Adrenal gland (tissue), 12 donors: ENCODE results near the gene RPS6KA2. TPM values are rescaled to one million over a fixed set of nuclear protein-coding genes. Genes with fewer than 3 reads are reported as not detected.
A peak's percentile ranks its signal among the peaks of the same experiment; 100 is the strongest.

Experiments
- DNase-seq, 7 donors: peaks; one replicate each; pipeline ENCODE4 v3.0.0-alpha.2; 2019 to 2020
- H3K27ac ChIP-seq, 5 donors: fragments of 200-600 bp; sonication (generic) in 4 of 5; 1 replicate in 3 of 5; 2 replicates in 2 of 5; pipeline versions ENCODE4 v1.5.1 to v1.8.0; 2016 to 2020; ENCODE audit warnings: mild to moderate bottlenecking in 1 of 5
- H3K27me3 ChIP-seq: fragments of 200-600 bp; 2 replicates; pipeline ENCODE4 v1.8.0; 2021
- H3K36me3 ChIP-seq, 2 donors: fragments of 200-600 bp; replicated peaks in 1 of 2; 1 replicate in 1 of 2; 2 replicates in 1 of 2; pipeline versions ENCODE4 v1.5.1 to v1.8.0; 2018 to 2022
- H3K4me1 ChIP-seq, 2 donors: fragments of 200-600 bp; replicated peaks in 1 of 2; 1 replicate in 1 of 2; 2 replicates in 1 of 2; pipeline versions ENCODE4 v1.5.1 to v1.8.0; 2018 to 2021
- H3K4me3 ChIP-seq, 4 donors: fragments of 200-600 bp; sonication (generic) in 3 of 4; one replicate each; pipeline ENCODE4 v1.5.1; 2016 to 2018
- H3K9me3 ChIP-seq, 3 donors: fragments of 200-600 bp; sonication (generic) in 1 of 3; replicated peaks in 1 of 3; 1 replicate in 2 of 3; 2 replicates in 1 of 3; pipeline versions ENCODE4 v1.5.1 to v1.8.0; 2016 to 2021
- POLR2A ChIP-seq, 2 donors: fragments of 450-650 bp; IDR thresholded peaks; one replicate each; pipeline ENCODE4 v1.6.1; 2017; ENCODE audit warnings: antibody characterized with exemption in 2 of 2, mild to moderate bottlenecking in 2 of 2, moderate library complexity in 1 of 2
- WGBS, 4 donors: extraction: QIAGEN DNeasy Blood & Tissue Kit in 2 of 4; methylation state at CpG; one replicate each; pipeline versions ENCODE4 v1.1.5 to v1.1.7; 2013 to 2017; 5-methylcytosine and 5-hydroxymethylcytosine counted together
- intact Hi-C, 2 donors: fragments of 100-400 bp; cut with DNase I; formaldehyde crosslinking; loops; one replicate each; pipeline versions ENCODE4 v1.14.1 to v1.15.0; 2022 to 2023
- polyA plus RNA-seq, 3 donors: library from polyadenylated mRNA; stranded (reverse); fragments of 200-250 nt in 2 of 3; fragments of 350-450 nt in 1 of 3; fragmentation: Illumina TruSeq in 1 of 3; extraction: RNeasy Lipid Tissue Mini Kit (QIAGEN cat#74804) in 1 of 3; gene quantifications; one replicate each; pipeline ENCODE4 v1.2.3, GENCODE V29; 2013 to 2014
- total RNA-seq, 9 donors: library from RNA; depleted of rRNA in 4 of 9; stranded (reverse); fragments of >200 nt in 4 of 9; fragments of 120-200 nt in 1 of 9; fragmentation: NEBNext Ultra II Directional in 1 of 9; extraction: Animal tissue kit (Norgen Biotek cat#: 25700) in 1 of 9; gene quantifications; one replicate each; pipeline versions ENCODE4 v1.1.0 to v1.2.4, GENCODE V29; 2013 to 2023
- TF ChIP-seq, protein P1 (sequence below), 6 experiments: fragments of 450-650 bp in 4 of 6; fragments of 200-600 bp in 2 of 6; sonication (generic) in 1 of 6; IDR thresholded peaks; 1 replicate in 5 of 6; 2 replicates in 1 of 6; pipeline versions ENCODE4 v1.5.1 to v1.8.0; 2016 to 2021; ENCODE audit warnings: antibody characterized with exemption in 6 of 6, mild to moderate bottlenecking in 2 of 6, moderate library complexity in 1 of 6
- donor health status: healthy with polysubstance abuse.
- donor health status: Bipolar disorder and iron deficiency.
- donor health status: DM: yes; HTN: yes; CAD: no.
- donor health status: DM: no; HTN: no; CAD: no.
- donor health status: DM: no; HTN: no; CAD: no.
- donor health status: DM: yes; HTN: yes; CAD: no.

The RPS6KA2 gene
- total and polyA plus RNA-seq, 12 donors: 7.0 to 40.4 (median 26.2) TPM

GRCh38 chr6:166575205-166575604, 51.8 kb downstream of the RPS6KA2 start:
- intact Hi-C loops: no loop called here
- no peaks in the 10 kb centered on the region for H3K9me3 ChIP-seq
- TF ChIP-seq POLR2A (IDR thresholded peaks at IDR 0.05): no peak
- TF ChIP-seq, protein P1, sequence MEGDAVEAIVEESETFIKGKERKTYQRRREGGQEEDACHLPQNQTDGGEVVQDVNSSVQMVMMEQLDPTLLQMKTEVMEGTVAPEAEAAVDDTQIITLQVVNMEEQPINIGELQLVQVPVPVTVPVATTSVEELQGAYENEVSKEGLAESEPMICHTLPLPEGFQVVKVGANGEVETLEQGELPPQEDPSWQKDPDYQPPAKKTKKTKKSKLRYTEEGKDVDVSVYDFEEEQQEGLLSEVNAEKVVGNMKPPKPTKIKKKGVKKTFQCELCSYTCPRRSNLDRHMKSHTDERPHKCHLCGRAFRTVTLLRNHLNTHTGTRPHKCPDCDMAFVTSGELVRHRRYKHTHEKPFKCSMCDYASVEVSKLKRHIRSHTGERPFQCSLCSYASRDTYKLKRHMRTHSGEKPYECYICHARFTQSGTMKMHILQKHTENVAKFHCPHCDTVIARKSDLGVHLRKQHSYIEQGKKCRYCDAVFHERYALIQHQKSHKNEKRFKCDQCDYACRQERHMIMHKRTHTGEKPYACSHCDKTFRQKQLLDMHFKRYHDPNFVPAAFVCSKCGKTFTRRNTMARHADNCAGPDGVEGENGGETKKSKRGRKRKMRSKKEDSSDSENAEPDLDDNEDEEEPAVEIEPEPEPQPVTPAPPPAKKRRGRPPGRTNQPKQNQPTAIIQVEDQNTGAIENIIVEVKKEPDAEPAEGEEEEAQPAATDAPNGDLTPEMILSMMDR (IDR thresholded peaks at IDR 0.05): no peak
- no peak overlapping the region for H3K27ac ChIP-seq
- no peak overlapping the region for H3K4me3 ChIP-seq
- no peaks in the 10 kb centered on the region for H3K36me3 ChIP-seq
- H3K27me3 ChIP-seq: no peaks in the 10 kb centered on the region
- 67 to 89% (median 85%) methylated on average over 11 of the region's 11 CpGs for WGBS, 4 donors
- H3K4me1 ChIP-seq: no peaks in the 10 kb centered on the region
- DNase-seq: peak in 1 of 7 donors; percentile 29

GRCh38 chr6:166573511-166574216, 53.4 kb downstream of the RPS6KA2 start:
- 77 to 86% (median 84%) methylated on average over 18 of the region's 18 CpGs for WGBS, 4 donors
- TF ChIP-seq, protein P1 (IDR thresholded peaks at IDR 0.05): no peak
- no peak for TF ChIP-seq POLR2A (IDR thresholded peaks at IDR 0.05)
- no peak for DNase-seq
- no peak overlapping the region for H3K4me3 ChIP-seq
- no peaks in the 10 kb centered on the region for H3K27me3 ChIP-seq
- no peaks in the 10 kb centered on the region for H3K9me3 ChIP-seq
- no peak overlapping the region for H3K27ac ChIP-seq
- intact Hi-C loops: no loop called here
- H3K4me1 ChIP-seq: no peaks in the 10 kb centered on the region
- no peaks in the 10 kb centered on the region for H3K36me3 ChIP-seq

- TF ChIP-seq, protein P1 (IDR thresholded peaks at IDR 0.05): no peak
- no peak for TF ChIP-seq POLR2A (IDR thresholded peaks at IDR 0.05)
- intact Hi-C loops: no loop called here
- DNase-seq: no peak
- H3K27ac ChIP-seq: no peak overlapping the region
- H3K9me3 ChIP-seq: no peaks in the 10 kb centered on the region
- H3K4me1 ChIP-seq: no peaks in the 10 kb centered on the region
- WGBS, 4 donors: 82 to 88% (median 85%) methylated on average over 18 of the region's 18 CpGs
- H3K4me3 ChIP-seq: no peak overlapping the region
- no peaks in the 10 kb centered on the region for H3K36me3 ChIP-seq
- no peaks in the 10 kb centered on the region for H3K27me3 ChIP-seq
These were observed 54.4 kb downstream of the RPS6KA2 start for GRCh38 chr6:166572370-166573261.

GRCh38 chr6:166570929-166571713, 55.9 kb downstream of the RPS6KA2 start:
- TF ChIP-seq, protein P1 (IDR thresholded peaks at IDR 0.05): no peak
- TF ChIP-seq POLR2A (IDR thresholded peaks at IDR 0.05): no peak

More at GRCh38 chr6:166570929-166571713, 55.9 kb downstream of the RPS6KA2 start:
- Histone ChIP-seq H3K36me3 (no peaks in the 10 kb centered on the region), H3K27ac (no peak overlapping the region), H3K4me1 (no peaks in the 10 kb centered on the region), H3K27me3 (no peaks in the 10 kb centered on the region), H3K9me3 (no peaks in the 10 kb centered on the region), H3K4me3 (no peak overlapping the region)
- DNase-seq: no peak
- intact Hi-C loops: no loop called here
- WGBS, 4 donors: 86 to 91% (median 89%) methylated on average over 22 of the region's 22 CpGs
